GM21723 (cell line): Measurements from ENCODE around the gene PRR4.

Source experiments
- ATAC-seq: cut with Tn5 transposase; IDR thresholded peaks from one replicate; pipeline ENCODE4 v1.9.1; 2021; ENCODE audit warnings: mild to moderate bottlenecking, moderate library complexity; ENCODE audit not compliant: unreplicated experiment

The PRR4 gene

DNA sequence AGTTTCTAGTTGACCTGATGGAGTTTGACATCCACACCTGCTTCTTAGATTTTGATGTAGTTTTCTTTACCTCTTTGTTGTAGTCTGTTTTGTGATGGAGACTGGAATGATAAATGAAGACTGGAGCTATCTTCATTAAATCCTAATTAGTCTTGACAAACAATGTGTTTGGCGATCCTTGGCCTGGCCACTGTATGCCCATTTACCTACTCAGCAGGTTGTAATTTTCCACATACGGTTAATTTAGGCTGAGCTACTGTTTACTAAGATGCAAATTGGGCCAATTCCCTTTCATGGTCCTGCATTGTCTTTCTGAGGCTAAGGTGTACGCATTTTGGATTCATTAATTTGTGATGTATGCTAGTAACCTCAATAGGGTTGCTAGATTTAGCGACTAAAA, 46.7 kb downstream of the PRR4 start, which contains the start of gene TAS2R7:
Gene TAS2R7, minus strand, starts transcription at position 41 of the 400 bp plus-strand sequence. CDS start 57 bp downstream, outside the sequence.
- no peak for ATAC-seq

DNA sequence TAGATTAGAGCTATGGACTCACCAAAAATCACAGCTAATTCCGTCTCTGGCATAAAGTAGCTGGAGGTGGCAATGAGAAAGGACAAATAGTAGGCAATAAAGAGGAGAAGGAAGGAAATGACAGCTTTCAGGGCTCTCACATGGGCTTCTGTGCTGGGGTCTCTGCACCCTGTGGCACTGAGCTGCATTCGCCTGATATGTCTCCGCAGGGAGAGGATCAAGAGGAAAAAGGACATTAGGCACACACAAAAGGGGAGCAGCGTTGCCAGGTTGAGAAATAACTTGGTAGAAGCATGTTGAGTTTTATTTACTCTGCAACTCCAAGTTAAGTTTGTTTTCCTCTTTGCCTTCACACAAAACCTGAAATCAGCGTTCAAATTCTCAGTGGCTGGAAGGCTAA, 47.5 kb downstream of the PRR4 start:
- no peak for ATAC-seq
